Ectodermal cell (in vitro differentiated cells): ENCODE results near the gene NT5DC3.
"Not testable (repeated sequence)": the region's sequence is repeated elsewhere in the genome, so short reads cannot be mapped to it uniquely, and the experiment has no call there.

Source experiments
- H3K27ac ChIP-seq: 2 replicates; pipeline ENCODE4 v1.7.0; 2013; ENCODE audit warnings: mild to moderate bottlenecking, low read depth, low read length; ENCODE audit not compliant: insufficient read depth, poor library complexity, severe bottlenecking
- H3K27me3 ChIP-seq: 2 replicates; pipeline ENCODE4 v1.7.0; 2013; ENCODE audit warnings: mild to moderate bottlenecking, low read length; ENCODE audit not compliant: insufficient read depth, control insufficient read depth, poor library complexity, severe bottlenecking
- H3K36me3 ChIP-seq: one replicate; pipeline ENCODE4 v1.7.0; 2013; ENCODE audit warnings: low read length; ENCODE audit not compliant: control insufficient read depth, insufficient read depth
- H3K4me1 ChIP-seq: one replicate; pipeline ENCODE4 v1.7.0; 2013; ENCODE audit warnings: low read length; ENCODE audit not compliant: control insufficient read depth, insufficient read depth
- H3K4me3 ChIP-seq: 2 replicates; pipeline ENCODE4 v1.7.0; 2013; ENCODE audit warnings: low read depth, low read length, control low read depth; ENCODE audit not compliant: insufficient read depth
- H3K9me3 ChIP-seq: 2 replicates; pipeline ENCODE4 v1.7.0; 2013; ENCODE audit warnings: mild to moderate bottlenecking, low read length, moderate library complexity; ENCODE audit not compliant: control insufficient read depth
- WGBS, 2 experiments: methylation state at CpG; one replicate each; pipeline ENCODE4 v1.1.7; 2013; ENCODE audit warnings: missing lambda C conversion rate in 2 of 2; 5-methylcytosine and 5-hydroxymethylcytosine counted together

The NT5DC3 gene

GRCh38 chr12:103810111-103810510, 30.9 kb downstream of the NT5DC3 start:
- no peaks in the 10 kb centered on the region for H3K36me3 ChIP-seq
- no peaks in the 10 kb centered on the region for H3K9me3 ChIP-seq
- H3K27ac ChIP-seq, result no peak overlapping the region
- no peaks in the 10 kb centered on the region for H3K27me3 ChIP-seq
- no peaks in the 10 kb centered on the region for H3K4me1 ChIP-seq
- no peak overlapping the region for H3K4me3 ChIP-seq
- WGBS, 2 experiments, result 83 to 84% methylated on average over 4 to 5 of the region's 5 CpGs

- not testable (repeated sequence) for H3K27ac ChIP-seq, H3K4me1 ChIP-seq, H3K9me3 ChIP-seq, H3K36me3 ChIP-seq, H3K4me3 ChIP-seq, H3K27me3 ChIP-seq
- 92 to 93% methylated on average over 7 of the region's 7 CpGs for WGBS, 2 experiments
These were observed 31.4 kb downstream of the NT5DC3 start for GRCh38 chr12:103809639-103810038.

- H3K36me3 ChIP-seq, result no peaks in the 10 kb centered on the region
- H3K4me3 ChIP-seq, result no peak overlapping the region
- H3K9me3 ChIP-seq, result no peaks in the 10 kb centered on the region
- 94% methylated on average over 4 of the region's 4 CpGs for WGBS, 2 experiments
- no peaks in the 10 kb centered on the region for H3K27me3 ChIP-seq
- no peak overlapping the region for H3K27ac ChIP-seq
- no peaks in the 10 kb centered on the region for H3K4me1 ChIP-seq
These were observed 31.9 kb downstream of the NT5DC3 start for GRCh38 chr12:103809154-103809553.

- WGBS, 2 experiments, result 91 to 97% methylated on average over 6 of the region's 6 CpGs
These were observed 32.7 kb downstream of the NT5DC3 start for GRCh38 chr12:103808239-103808880.

GRCh38 chr12:103807561-103808238, 33.3 kb downstream of the NT5DC3 start:
- Histone ChIP-seq H3K27me3 (no peaks in the 10 kb centered on the region), H3K27ac (no peak overlapping the region), H3K9me3 (no peaks in the 10 kb centered on the region), H3K4me1 (no peaks in the 10 kb centered on the region), H3K36me3 (no peaks in the 10 kb centered on the region), H3K4me3 (no peak overlapping the region)
- WGBS, 2 experiments, result 91 to 93% methylated on average over 9 of the region's 9 CpGs

More at GRCh38 chr12:103808239-103808880, 32.7 kb downstream of the NT5DC3 start:
- Histone ChIP-seq H3K4me1 (no peaks in the 10 kb centered on the region), H3K27me3 (no peaks in the 10 kb centered on the region), H3K4me3 (no peak overlapping the region), H3K36me3 (no peaks in the 10 kb centered on the region), H3K27ac (no peak overlapping the region), H3K9me3 (no peaks in the 10 kb centered on the region)

GRCh38 chr12:103806803-103807202, 34.2 kb downstream of the NT5DC3 start:
- 95 to 96% methylated on average over 4 of the region's 4 CpGs for WGBS, 2 experiments
- no peaks in the 10 kb centered on the region for H3K4me1 ChIP-seq
- H3K27me3 ChIP-seq, result no peaks in the 10 kb centered on the region
- no peak overlapping the region for H3K27ac ChIP-seq
- H3K4me3 ChIP-seq, result no peak overlapping the region
- no peaks in the 10 kb centered on the region for H3K36me3 ChIP-seq
- H3K9me3 ChIP-seq, result no peaks in the 10 kb centered on the region

- Histone ChIP-seq H3K4me1 (no peaks in the 10 kb centered on the region), H3K27me3 (no peaks in the 10 kb centered on the region), H3K27ac (no peak overlapping the region), H3K9me3 (no peaks in the 10 kb centered on the region), H3K36me3 (no peaks in the 10 kb centered on the region), H3K4me3 (no peak overlapping the region)
- WGBS, 2 experiments, result 91 to 94% methylated on average over 5 of the region's 5 CpGs
These were observed 35.2 kb downstream of the NT5DC3 start for GRCh38 chr12:103805655-103806360.

- Histone ChIP-seq H3K4me3 (no peak overlapping the region), H3K4me1 (no peaks in the 10 kb centered on the region), H3K27me3 (no peaks in the 10 kb centered on the region), H3K27ac (no peak overlapping the region), H3K9me3 (no peaks in the 10 kb centered on the region), H3K36me3 (no peaks in the 10 kb centered on the region)
- WGBS, 2 experiments, result 95 to 100% methylated on average over 1 of the region's 1 CpG
These were observed 37.2 kb downstream of the NT5DC3 start for GRCh38 chr12:103803847-103804246.

- H3K27me3 ChIP-seq, result no peaks in the 10 kb centered on the region
- H3K4me1 ChIP-seq, result no peaks in the 10 kb centered on the region
- no peak overlapping the region for H3K27ac ChIP-seq
- 92 to 100% methylated on average over 1 of the region's 1 CpG for WGBS, 2 experiments
- no peaks in the 10 kb centered on the region for H3K9me3 ChIP-seq
- H3K36me3 ChIP-seq, result no peaks in the 10 kb centered on the region
- no peak overlapping the region for H3K4me3 ChIP-seq
These were observed 38.5 kb downstream of the NT5DC3 start for GRCh38 chr12:103802586-103802886.

- Histone ChIP-seq H3K4me3 (no peak overlapping the region), H3K4me1 (no peaks in the 10 kb centered on the region), H3K9me3 (no peaks in the 10 kb centered on the region), H3K27ac (no peak overlapping the region), H3K36me3 (no peaks in the 10 kb centered on the region), H3K27me3 (no peaks in the 10 kb centered on the region)
- WGBS, 2 experiments, result 94 to 95% methylated on average over 11 of the region's 11 CpGs
These were observed 39.1 kb downstream of the NT5DC3 start for GRCh38 chr12:103801709-103802585.
